Stimulated activated CD4-positive, alpha-beta T cell treated with anti-CD3 and anti-CD28 coated beads, Interleukin-1b, Interleukin-23, amount 100 ng/mL, for 48 hours (primary cell): ENCODE measurements around the gene SLC35G3.
"Not testable (repeated sequence)": the region's sequence is repeated elsewhere in the genome, so short reads cannot be mapped to it uniquely, and the experiment has no call there.

Source experiments
- DNase-seq: peaks from one replicate; pipeline ENCODE4 v3.0.0-alpha.2; 2020

SLC35G3 gene

DNA sequence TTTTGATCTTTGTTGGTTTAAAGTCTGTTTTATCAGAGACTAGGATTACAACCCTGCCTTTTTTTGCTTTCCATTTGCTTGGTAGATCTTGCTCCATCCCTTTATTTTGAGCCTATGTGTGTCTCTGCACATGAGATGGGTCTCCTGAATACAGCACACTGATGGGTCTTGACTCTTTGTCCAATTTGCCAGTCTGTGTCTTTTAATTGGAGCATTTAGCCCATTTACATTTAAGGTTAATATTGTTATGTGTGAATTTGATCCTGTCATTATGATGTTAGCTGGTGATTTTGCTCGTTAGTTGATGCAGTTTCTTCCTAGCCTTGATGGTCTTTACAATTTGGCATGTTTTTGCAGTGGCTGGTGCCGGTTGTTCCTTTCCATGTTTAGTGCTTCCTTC lies 8.4 kb upstream of the SLC35G3 start:
- not testable (repeated sequence) for DNase-seq

GRCh38 chr17:35195062-35195461 lies 869 bp upstream of the SLC35G3 start:
- not testable (repeated sequence) for DNase-seq

DNA sequence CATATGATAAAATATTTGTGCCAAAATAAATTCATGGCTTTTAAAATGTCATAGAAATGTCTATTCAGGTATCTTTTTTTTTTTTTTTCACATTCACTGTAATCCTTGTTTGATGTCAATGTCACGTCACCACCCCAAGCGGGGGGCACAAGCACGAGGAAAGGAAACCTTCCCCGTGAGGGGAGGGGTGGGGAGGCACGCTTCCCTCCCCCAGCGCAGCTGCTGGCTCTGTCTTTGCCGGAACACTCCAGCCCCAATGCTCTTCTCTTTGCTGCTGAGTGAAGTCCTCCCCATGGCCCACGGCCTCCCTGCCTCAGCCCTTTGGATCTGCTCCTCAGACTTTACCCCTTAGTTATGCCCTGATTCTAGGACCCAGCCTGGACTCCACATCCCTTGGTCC lies 1.5 kb downstream of the SLC35G3 start:
- no peak for DNase-seq

- no peak for DNase-seq
Observed at GRCh38 chr17:35191001-35191695, 3.0 kb downstream of the SLC35G3 start.

DNA sequence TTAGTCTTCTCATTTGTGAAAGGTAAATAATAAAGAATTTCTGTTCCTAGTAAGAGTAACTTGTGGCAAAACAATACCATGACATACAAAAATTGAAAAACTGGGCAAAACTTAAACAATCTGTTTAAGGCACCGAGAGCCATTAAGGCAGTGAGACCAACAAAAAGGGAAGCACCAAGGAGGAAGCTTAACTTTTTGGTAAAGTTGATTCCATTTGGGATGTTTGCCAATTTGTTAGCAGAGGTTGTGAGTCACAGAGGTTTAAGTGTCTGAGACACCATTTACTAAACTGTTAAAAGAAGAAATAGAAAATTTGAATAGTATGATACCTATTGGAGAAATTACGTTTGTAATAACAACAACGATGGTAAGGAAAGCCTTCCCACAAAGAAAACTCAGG lies 4.9 kb downstream of the SLC35G3 start:
- no peak for DNase-seq

- no peak for DNase-seq
Observed at GRCh38 chr17:35188111-35188510, 6.1 kb downstream of the SLC35G3 start.

- DNase-seq = no peak
Observed at GRCh38 chr17:35187481-35187880, 6.7 kb downstream of the SLC35G3 start.

GRCh38 chr17:35185849-35186248 lies 8.3 kb downstream of the SLC35G3 start:
- DNase-seq = peak; percentile 19

- DNase-seq = no peak
Observed at GRCh38 chr17:35184274-35184673, 9.9 kb downstream of the SLC35G3 start.

- no peak for DNase-seq
Observed at GRCh38 chr17:35183332-35183731, 10.9 kb downstream of the SLC35G3 start.

DNA sequence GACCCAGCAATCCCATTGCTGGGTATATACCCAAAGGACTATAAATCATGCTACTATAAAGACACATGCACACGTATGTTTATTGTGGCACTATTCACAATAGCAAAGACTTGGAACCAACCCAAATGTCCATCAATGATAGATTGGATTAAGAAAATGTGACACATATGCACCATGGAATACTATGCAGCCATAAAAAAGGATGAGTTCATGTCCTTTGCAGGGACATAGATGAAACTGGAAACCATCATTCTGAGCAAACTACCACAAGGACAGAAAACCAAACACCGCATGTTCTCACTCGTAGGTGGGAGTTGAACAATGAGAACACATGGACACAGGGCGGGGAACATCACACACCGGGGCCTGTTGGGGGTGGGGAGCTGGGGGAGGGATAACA lies 14.8 kb downstream of the SLC35G3 start:
- DNase-seq = not testable (repeated sequence)

DNA sequence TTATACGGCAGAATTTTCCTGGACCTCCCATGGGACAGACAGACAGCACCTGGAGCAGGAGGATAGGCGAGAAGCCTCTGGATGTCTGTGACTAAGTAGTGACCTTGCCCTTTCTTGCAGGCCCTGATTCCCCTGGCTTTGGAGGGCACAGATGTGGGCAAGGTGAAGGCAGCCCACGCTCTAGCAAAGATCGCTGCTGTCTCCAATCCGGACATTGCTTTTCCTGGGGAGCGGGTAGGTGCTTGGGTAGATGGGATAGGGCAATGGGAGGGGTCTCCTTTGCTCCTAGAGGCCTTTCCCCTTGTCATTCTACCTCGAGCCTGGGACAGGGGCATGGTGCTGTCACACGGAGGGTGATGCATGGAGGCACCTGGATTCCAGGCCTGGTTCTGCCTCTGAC lies 17.3 kb downstream of the SLC35G3 start:
- no peak for DNase-seq

DNA sequence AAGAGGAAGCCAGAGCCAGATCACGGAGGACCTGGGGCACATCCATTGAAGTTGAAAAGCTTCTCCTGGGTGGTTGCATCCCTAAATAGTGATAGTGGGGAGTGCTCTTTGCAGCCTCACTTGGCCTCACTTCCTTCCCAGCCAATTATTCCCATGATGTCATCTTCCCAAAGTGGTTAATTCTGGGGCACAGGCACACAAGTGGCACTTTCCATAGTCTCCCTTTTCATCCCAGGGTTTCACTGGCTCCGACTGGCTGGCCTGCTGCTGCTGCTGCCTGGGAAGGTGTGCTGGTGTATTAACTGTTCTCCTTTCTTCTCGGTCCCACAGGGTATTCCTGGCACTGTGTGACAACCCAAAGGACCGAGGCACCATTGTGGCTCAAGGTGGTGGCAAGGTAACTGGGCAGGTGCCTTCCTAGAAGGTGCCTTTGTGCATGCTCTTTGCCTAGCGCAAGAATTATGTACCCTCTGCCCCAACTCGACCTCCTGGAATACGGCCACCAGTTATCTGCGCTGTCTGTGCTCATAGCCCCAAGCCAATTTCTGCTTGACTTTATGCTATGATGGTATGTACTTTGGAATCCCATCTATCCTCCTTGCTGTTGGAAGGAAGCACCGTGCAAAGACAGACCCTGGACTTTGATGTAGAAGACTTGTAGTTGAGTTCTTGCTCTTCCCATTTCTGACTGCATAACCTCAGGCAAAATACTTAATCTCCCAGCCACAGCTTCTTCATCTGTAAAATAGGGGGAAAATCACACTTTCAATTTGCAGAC lies 18.4 kb downstream of the SLC35G3 start:
- no peak for DNase-seq

DNA sequence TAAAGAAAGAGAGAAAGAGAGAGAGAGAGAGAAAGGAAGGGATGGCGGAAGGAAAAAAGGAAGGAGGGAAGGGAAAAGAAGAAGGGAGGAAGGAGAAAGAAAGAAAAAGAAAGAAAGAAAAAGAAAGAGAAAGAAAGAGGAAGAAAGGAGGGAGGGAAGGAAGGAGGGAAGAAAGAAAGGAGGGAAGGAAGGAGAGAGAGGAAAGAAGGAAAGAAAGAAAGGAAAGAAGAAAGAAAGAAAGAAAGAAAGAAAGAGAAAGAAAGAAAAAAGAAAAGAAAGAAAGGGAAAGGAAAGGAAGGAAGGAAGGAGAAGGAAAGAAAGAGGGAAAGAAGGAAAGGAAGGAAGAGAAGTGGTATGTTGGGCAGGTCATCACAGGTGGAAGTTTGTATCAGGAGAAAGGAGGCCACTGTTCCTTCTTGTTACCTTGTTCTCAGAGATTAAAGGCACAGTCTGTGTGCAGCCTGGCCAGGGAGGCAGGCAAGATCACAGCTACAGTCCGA lies 19.3 kb downstream of the SLC35G3 start:
- no peak for DNase-seq

DNA sequence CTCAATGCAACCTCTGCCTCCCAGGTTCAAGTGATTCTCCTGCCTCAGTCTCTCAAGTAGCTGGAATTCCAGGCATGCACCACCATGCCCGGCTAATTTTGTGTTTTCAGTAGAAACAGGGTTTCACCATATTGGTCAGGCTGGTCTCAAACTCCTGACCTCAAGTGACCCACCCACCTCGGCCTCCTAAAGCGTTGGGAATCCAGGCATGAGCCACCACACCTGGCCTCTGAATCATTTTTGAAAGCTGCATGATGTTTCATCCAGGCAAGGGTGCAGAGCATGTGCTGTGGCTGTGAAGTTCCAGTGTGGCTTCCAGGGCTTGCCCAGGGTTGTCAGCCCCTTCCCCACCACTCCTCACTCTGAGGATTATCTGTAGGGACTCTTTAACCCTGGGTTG lies 21.9 kb downstream of the SLC35G3 start:
- DNase-seq = not testable (repeated sequence)

GRCh38 chr17:35171834-35172233 lies 22.4 kb downstream of the SLC35G3 start:
- DNase-seq = no peak

DNA sequence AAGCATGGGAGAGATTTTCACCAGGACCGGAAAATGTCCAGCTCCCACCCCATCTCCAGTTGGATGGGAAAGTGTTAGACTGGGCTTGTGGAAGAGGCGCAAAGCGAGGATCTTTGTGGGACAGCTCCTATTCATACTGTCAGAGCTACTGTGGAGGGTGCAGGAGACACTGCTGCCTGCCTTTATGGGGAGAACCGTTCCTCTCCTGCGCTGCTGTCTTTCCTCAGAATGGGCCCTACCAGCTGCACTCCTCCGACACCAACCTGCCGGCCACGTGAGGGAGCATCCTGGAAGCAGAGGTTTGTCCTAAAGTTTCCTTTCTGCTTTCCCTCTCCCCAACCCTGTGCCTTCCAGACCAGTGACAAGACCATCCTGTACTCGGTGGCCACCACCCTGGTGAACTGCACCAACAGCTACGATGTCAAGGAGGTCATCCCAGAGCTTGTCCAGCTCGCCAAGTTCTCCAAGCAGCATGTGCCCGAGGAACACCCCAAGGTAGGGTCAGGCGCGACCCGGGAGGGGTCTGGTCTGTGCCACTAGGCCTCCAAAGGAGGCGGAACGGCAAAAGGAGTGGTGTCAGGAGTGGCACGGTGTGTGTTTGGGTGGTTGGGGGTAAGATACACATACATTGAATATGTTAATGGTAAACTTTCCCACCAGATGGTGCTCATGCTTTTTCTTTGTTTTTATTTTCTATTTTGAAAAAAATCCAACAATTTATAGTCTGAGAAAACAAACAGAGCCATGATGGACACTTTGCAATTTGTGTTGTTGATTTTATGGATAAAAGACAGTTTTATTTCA lies 23.0 kb downstream of the SLC35G3 start:
- DNase-seq = no peak

DNA sequence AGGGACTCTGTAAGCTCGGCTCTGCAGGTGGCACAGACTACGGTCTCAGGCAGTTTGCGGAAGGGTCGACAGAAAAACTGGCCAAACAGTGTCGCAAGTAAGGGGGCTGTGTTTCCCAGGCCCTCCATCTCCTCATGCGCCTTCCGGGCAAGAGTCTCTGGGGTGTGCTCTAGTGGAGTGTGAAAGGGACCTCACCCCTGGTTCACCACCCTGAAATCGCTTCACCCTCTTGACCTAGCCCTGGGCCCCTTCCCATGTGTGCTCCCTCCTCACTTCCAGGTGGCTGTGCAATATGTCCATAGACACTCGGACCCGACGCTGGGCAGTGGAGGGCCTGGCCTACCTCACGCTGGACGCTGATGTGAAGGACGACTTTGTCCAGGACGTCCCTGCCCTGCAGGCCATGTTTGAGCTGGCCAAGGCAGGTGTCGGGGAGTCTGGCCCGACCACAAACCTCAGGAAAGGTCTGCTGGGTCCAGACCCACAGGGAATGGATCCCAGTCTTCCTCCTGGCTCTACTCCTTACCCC lies 24.3 kb downstream of the SLC35G3 start:
- DNase-seq = no peak

DNA sequence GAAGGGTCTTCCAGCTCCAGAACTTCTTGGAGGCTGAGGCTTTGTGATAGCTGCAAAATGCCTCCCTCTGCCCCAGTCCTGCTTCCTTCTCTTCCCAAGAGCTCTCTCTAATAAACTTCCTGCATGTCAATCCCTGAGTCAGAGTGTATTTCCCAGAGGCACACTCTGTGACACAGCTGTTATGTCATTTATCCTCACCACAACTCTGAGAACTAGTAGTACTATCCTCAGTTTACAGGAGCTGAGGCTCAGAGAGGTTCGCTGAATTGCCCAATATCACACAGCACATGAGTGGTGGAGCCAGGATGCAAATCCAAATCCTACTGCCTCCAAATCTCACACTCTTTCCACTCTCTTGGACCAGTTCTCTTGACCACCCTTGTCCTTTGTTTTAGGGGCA lies 26.5 kb downstream of the SLC35G3 start:
- no peak for DNase-seq

GRCh38 chr17:35167046-35167445 lies 27.1 kb downstream of the SLC35G3 start:
- no peak for DNase-seq

DNA sequence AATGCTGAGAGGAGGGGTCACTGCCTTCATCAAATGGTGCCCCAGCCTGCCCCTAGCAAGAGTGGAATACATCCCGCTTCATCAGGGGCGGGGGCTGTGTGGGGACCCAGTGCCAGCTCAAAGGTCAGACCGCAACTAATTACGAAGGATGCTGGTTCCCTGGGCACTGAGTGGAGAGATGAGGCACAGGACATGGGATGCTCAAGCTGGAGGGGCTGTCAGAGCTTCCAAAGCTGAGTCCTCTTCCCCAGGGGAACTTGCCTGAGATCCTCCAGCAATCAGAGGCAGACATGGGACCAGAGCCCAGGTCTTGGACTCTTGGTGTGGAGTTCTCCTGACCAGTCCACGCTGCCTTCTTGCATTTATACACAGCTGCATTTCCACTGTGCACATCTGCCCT lies 27.7 kb downstream of the SLC35G3 start:
- no peak for DNase-seq

GRCh38 chr17:35164716-35165115 lies 29.5 kb downstream of the SLC35G3 start:
- DNase-seq = no peak

DNA sequence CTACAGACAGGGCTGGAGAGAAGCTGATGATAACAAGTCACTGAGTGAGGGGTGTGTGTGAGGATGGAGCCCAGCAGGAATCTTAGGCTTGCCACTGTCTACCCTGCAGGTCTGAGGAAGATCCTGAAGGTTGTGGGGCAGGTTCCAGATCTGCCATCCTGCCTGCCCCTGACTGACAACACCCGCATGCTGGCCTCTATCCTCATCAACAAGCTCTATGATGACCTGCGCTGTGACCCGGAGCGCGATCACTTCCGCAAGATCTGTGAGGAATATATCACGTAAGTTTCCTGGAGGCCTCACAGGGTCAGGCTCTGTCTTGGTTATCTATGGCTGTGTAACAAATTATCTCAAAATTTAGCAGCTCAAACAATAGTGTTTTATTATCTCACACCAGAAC lies 30.3 kb downstream of the SLC35G3 start:
- no peak for DNase-seq
